Osteocyte (in vitro differentiated cells): ENCODE data around the gene ABHD8. TPM values are rescaled to one million over a fixed set of nuclear protein-coding genes. Genes with fewer than 3 reads are reported as not detected.

Experiments used
- DNase-seq: peaks from one replicate; pipeline ENCODE4 v3.0.0; 2021; ENCODE audit warnings: mixed read lengths; ENCODE audit not compliant: unreplicated experiment; ENCODE audit errors: extremely low spot score
- H3K27ac Mint-ChIP-seq: one replicate; pipeline ENCODE4 v1.8.0; 2021; ENCODE audit warnings: mild to moderate bottlenecking, mixed read lengths; ENCODE audit not compliant: unreplicated experiment
- H3K27me3 Mint-ChIP-seq: one replicate; pipeline ENCODE4 v1.8.0; 2021; ENCODE audit warnings: mixed read lengths; ENCODE audit not compliant: unreplicated experiment
- H3K36me3 Mint-ChIP-seq: one replicate; pipeline ENCODE4 v1.8.0; 2021; ENCODE audit warnings: mixed read lengths; ENCODE audit not compliant: unreplicated experiment
- H3K4me1 Mint-ChIP-seq: one replicate; pipeline ENCODE4 v1.8.0; 2021; ENCODE audit warnings: mixed read lengths; ENCODE audit not compliant: unreplicated experiment
- H3K4me3 Mint-ChIP-seq: one replicate; pipeline ENCODE4 v1.8.0; 2021; ENCODE audit warnings: mild to moderate bottlenecking, moderate library complexity, mixed read lengths; ENCODE audit not compliant: unreplicated experiment
- H3K9me3 Mint-ChIP-seq: one replicate; pipeline ENCODE4 v1.8.0; 2021; ENCODE audit warnings: mixed read lengths; ENCODE audit not compliant: unreplicated experiment
- total RNA-seq: library from RNA; stranded (reverse); gene quantifications from 2 replicates; pipeline ENCODE4 v1.2.1, GENCODE V29; 2021
- TF ChIP-seq, protein P1 (sequence below): fragments of 200-600 bp; sonication (generic); IDR thresholded peaks from 2 replicates; pipeline ENCODE4 v1.5.0; 2021; ENCODE audit warnings: antibody characterized with exemption, mild to moderate bottlenecking, moderate library complexity

ABHD8 gene
- total RNA-seq, 1 donor from 2014 or later = 5.0 TPM

DNA sequence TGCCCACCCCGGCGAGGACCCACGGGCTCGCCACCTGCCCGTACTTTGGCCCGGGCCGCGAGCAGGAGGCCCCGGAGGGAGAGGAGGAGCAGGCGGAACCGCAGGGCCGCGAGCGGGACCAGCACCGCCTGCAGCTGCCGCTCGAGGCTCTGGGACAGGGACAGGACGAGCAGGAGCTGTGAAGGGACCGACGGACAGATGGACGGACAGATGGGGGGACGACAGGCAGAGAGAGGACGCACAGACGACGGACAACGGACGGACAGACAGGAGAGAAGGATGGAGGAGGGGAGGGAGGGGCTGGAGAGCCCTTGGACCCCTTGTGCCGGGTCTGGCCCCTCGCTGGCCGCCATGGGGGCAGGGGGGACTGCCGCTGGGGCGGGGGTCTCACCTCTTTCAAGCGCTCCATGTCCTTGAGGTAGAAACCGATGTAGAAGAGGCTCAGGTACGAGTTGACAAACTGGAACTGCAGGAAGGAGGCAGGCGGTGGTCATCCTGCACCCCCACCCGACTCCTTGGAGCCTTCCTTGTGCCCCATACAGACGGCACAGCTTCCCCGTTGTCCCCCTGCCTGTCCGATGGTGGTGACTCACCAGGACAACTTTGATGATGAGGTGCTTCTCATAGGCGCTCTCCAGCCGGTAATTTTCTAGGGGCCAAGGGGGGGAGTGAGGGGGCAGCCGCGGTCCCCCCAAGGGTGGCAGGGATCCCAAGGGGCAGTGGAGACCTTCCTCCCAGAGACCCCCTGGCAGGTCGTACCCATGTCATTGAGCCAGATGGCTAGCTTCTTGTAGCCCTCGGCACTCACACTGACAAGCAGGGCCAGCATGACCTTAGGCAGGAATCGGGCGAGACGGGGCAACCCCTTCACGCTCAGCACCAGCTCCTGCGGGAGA, 26.4 kb upstream of the ABHD8 start:
- no peak for DNase-seq
- TF ChIP-seq, protein P1, sequence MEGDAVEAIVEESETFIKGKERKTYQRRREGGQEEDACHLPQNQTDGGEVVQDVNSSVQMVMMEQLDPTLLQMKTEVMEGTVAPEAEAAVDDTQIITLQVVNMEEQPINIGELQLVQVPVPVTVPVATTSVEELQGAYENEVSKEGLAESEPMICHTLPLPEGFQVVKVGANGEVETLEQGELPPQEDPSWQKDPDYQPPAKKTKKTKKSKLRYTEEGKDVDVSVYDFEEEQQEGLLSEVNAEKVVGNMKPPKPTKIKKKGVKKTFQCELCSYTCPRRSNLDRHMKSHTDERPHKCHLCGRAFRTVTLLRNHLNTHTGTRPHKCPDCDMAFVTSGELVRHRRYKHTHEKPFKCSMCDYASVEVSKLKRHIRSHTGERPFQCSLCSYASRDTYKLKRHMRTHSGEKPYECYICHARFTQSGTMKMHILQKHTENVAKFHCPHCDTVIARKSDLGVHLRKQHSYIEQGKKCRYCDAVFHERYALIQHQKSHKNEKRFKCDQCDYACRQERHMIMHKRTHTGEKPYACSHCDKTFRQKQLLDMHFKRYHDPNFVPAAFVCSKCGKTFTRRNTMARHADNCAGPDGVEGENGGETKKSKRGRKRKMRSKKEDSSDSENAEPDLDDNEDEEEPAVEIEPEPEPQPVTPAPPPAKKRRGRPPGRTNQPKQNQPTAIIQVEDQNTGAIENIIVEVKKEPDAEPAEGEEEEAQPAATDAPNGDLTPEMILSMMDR = no peak
- no peaks in the 10 kb centered on the region for H3K27me3 Mint-ChIP-seq
- H3K27ac Mint-ChIP-seq = no peak overlapping the region
- no peak overlapping the region for H3K4me3 Mint-ChIP-seq
- H3K4me1 Mint-ChIP-seq = peaks cover 5% of the 10 kb centered on the region
- no peaks in the 10 kb centered on the region for H3K9me3 Mint-ChIP-seq
- no peaks in the 10 kb centered on the region for H3K36me3 Mint-ChIP-seq

DNA sequence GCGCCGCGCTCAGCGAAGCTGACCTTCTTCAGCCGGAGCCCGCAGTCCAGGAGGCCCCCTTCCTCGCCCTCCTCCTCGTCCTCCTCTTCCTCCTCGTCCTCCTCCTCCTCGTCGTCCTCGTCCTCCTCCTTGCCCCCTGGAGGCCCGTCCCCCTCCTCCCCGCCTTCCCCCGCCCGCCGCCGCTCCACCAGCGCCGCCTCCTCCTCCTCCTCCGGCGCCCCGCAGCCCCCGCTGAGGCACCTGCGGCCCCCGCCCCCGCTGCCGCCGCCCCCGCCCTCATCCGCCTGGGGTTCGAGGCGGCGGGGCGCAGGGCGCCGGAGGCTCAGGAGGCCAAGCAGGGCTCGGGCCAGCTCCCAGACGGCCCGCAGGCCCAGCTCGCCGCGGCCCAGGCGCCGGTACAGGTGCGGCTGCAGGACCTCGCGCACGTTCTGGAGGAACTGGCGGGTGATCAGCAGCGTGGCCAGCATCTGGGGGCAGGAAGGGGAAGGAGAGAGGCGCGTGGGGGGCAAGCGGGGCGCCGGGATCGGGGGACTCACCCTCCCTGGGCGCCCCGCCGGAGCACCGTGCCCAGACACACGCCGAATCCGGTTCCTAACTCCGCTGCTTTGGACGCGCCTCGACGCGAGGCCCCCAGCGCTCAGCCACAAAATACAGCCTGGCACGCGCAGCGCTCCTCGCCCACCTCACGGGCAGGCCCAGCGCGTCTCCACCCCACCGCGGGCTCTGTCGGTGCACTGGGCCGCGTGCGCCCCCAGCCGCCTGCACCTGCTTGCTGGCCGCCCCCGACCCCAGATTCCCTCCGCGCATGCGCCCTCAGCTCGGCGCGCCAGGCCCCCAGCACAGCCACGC, 25.5 kb upstream of the ABHD8 start:
- no peak for DNase-seq
- Mint-ChIP-seq H3K9me3 (no peaks in the 10 kb centered on the region), H3K27me3 (no peaks in the 10 kb centered on the region), H3K36me3 (no peaks in the 10 kb centered on the region), H3K27ac (no peak overlapping the region), H3K4me3 (no peak overlapping the region), H3K4me1 (peaks cover 3% of the 10 kb centered on the region)
- TF ChIP-seq, protein P1 = no peak

DNA sequence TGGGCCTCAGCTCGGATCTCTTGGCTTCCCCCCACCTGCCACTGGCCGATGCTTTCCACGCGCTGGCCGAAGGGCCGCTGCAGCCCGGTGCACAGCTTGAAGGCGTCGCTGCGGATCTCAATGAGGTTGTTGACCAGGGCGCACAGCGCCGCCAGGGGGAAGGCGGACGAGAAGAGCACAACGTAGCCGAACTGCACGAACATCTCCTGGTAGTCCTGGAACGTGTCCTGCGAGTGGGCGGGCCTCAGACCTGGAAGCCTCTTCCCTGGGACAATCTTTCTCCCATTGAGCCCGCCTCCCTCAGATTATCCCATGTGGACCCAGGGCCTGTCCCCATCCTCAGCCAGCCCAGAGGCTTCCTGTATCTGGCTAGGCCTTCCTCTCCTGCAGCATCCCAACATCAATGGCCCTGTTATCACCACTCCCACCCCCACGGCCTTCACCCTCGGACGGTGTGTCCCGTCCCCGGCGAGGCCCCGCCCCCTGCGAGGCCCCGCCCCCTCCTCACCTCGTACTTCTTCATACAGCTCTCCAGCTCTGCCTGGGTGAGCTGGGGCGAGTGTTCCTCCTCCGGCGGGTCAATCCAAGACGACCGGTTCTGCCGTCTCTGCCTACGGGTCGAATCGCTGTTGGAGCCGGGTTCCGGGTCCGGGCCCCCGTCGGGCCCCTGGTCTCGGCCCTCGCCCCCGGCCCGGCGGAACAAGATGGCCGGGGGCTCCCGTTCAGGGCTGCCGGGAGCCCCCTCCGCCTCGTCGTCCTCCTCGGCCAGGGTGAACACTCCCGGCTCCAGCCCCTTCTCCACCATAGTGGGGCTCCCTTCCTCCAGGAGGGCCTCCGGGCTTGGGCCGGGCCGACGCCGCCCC, 24.7 kb upstream of the ABHD8 start:
- TF ChIP-seq, protein P1 = no peak
- no peak for DNase-seq

DNA sequence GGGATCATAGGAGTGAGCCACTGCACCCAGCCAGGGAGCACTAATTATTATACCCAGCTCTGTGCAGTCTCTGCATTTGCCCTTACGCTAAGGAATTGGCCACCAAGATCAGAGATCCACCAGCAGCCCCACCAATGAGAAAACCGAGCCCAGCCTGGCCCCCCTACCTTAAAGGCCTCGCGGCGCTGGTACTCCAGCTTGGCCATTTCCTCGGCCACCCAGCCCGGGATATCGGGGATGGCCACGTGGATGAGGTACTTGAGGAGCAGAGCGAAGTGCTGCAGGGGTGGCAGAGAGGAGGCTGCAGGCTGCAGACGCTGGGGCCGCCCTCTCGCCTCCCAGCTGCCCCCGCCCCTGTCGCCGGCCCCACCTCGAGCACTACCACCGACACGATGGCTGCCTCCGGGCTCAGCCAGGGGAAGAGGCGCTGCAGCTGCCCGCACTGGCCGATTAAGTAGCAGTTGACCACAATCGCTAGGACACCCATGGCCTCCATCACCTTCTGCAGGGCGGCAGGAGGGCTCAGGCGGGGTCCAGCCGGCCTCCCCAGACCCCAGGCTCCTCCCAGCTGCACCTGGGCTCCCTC, 23.9 kb upstream of the ABHD8 start:
- Mint-ChIP-seq H3K9me3 (no peaks in the 10 kb centered on the region), H3K27me3 (no peaks in the 10 kb centered on the region), H3K27ac (no peak overlapping the region), H3K4me3 (no peak overlapping the region), H3K36me3 (peaks cover 3% of the 10 kb centered on the region), H3K4me1 (peaks cover 5% of the 10 kb centered on the region)
- TF ChIP-seq, protein P1 = no peak
- no peak for DNase-seq

More for the DNA sequence above, 24.7 kb upstream of the ABHD8 start:
- H3K4me1 Mint-ChIP-seq = peaks cover 3% of the 10 kb centered on the region
- no peaks in the 10 kb centered on the region for H3K9me3 Mint-ChIP-seq
- no peak overlapping the region for H3K4me3 Mint-ChIP-seq
- H3K36me3 Mint-ChIP-seq = no peaks in the 10 kb centered on the region
- H3K27me3 Mint-ChIP-seq = no peaks in the 10 kb centered on the region
- no peak overlapping the region for H3K27ac Mint-ChIP-seq
